GM21381 (cell line): ENCODE measurements around the gene MB.

Experiments used
- ATAC-seq: cut with Tn5 transposase; IDR thresholded peaks from one replicate; pipeline ENCODE4 v1.9.1; 2021; ENCODE audit warnings: mild to moderate bottlenecking, moderate library complexity; ENCODE audit not compliant: unreplicated experiment

Gene MB

DNA sequence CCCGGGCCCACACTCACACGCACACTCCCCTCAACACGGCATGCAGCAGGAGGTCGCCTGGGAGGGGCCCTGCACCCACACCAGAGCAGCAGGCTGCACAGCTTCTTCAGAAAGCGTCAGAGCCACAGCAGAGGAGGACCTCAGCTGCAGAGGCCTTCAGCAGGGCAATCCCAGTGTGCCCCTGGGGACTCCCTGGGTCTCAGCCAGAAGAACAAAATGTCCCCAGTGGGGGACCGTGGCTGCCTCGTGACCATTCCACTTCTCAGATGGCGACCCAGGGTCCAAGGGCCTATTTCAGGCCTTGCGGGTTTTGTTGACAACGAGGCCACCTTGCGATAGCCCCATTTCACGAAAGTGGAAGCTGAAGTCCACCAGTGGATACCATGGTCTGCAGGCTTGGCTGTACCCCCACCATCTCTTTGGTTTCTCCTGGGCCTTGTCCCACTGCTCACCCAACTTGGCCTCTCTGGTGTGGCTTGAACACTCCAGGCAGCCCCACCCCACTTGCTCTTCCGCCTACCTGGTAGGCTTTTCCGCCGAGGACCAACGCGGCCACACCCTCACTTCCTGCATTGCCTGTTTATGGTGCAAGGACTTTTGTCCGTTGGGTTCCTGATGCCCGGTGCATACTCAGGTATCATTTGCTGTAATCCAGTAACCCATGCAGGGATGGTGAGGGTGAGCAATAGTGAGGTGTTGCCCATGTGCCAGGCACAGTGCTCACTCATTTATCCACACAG is 38.1 kb downstream of the MB start:
- no peak for ATAC-seq

DNA sequence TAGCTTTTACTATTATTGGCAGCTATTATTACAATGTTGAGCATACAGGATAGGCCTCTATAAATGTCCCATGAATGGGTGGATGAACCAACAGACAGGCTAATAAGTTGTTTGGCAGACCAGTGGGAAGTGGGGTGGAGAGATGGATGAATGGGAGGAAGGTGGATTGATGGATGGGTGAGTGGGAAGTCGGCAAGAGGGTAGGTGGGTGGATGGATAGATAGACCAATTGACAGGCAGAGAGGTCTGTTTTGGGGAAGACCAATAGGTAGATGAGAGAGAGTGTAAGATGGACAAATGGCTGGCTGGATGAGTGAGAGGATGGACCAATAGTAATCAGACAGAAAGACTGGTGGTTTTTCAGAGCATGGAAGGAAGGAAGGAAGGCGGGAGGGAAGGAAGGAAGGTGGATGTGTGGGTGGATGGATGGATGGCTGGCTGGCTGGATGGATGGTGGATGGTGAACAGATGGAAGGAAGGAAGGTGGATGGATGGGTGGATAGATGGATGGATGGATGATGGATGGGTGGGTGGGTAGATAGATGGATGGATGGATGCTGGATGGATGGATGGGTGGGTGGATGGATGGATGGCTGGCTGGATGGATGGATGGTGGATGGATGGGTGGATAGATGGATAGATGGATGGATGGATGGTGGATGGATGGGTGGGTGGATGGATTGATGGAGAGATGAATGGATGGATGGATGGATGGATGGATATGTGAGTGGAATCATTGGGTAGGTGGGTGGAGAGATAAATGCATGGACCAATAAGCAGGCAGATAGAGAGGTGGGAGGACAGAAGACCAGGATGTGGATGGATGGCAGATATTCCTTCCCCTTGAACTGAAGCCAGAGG is 39.1 kb downstream of the MB start:
- ATAC-seq: no peak

GRCh38 chr22:35576671-35577070 is 40.5 kb downstream of the MB start:
- no peak for ATAC-seq

- no peak for ATAC-seq
These were observed 41.9 kb downstream of the MB start for GRCh38 chr22:35575116-35575748.

DNA sequence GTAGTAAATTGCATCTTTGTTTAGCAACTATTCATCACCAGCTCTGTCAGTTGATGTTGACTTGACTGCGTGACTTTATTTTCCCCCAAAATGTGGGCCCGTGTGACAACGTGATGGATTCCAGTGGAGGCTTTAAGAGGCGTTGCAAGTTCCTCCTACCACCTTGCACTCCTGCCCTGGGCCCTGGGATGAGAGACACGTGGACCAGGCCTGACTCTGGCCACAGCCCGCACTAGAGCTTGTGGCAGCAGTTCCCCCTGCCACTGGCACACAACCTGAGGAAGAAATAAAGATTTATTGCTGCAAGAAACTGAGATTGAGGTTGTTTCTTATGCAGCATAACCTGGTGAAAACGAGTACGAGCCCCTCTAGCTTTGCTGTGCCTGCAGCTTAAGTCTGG is 44.6 kb downstream of the MB start:
- no peak for ATAC-seq

DNA sequence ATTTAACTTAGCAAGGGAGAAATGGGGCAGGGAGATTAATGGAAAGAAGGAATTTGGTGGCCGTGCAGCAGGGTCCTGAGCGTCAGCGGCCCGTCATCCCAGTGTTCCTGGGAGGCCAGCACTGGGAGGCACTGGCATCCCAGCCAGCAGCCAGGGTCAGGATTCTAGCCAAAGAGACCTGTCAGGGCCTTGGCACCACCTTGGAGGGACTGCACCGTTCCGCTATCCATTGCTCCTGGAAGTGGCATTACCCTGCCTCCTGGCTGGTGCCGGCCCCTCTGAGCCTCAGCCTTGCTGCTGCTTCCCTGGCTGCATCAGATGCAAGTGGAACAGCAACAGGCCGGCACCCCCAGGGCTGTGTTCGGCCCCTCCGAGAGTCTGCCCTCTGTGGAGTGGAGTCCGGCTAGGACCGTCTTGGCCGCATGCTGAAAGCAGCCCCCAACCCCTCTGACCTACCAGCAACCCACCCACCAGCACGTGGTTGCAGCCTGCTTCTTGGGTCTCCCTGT is 46.4 kb downstream of the MB start:
- no peak for ATAC-seq

GRCh38 chr22:35569916-35570315 is 47.2 kb downstream of the MB start:
- no peak for ATAC-seq

DNA sequence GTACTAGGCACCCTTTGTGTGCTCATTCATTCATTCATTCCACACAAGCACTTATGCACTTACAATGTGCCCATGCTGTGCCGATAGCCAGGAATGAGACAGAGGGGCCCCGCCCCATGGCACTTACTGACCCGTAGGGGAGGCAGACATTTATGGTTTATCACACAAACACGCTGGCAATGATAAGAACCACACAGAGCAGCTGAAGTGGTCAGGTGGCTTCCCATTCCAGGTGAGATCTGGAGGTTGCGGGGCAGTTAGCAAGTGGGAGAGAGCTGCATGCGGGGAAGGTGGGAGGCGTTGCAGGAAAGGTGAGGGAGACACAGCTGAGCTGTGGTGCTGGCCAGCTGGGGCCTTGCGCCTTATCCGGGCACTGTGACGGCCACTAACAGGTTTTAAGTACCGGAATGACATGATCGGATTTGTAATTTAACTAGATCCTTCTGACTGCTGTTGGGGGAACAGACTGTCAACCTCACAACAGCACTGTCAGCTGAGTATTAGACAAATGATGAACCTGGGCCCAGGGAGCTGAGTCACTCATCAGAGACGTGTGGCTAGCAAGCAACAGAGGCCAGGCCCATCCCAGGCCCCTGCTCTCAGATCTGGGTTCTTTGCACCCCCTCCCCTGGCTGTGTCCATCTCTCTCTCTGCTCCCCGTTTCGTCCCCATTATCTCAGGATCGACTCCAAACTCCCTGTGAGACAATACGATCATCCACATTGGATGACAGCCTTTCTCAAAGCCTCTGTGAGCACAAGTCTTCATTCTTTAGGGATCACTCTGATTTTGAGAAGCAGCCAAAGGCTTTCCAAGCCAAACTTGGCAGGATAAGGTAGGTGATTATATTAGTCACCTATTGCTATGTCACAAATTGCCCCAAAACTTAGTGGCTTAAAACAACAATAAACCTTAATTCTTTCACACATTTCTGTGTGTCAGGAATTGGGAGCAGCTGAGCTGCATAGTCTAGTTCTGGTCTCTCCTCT is 48.1 kb downstream of the MB start:
- ATAC-seq: no peak

GRCh38 chr22:35567351-35568141 is 49.6 kb downstream of the MB start:
- ATAC-seq: no peak

- no peak for ATAC-seq
These were observed 51.9 kb downstream of the MB start for GRCh38 chr22:35564975-35565867.

DNA sequence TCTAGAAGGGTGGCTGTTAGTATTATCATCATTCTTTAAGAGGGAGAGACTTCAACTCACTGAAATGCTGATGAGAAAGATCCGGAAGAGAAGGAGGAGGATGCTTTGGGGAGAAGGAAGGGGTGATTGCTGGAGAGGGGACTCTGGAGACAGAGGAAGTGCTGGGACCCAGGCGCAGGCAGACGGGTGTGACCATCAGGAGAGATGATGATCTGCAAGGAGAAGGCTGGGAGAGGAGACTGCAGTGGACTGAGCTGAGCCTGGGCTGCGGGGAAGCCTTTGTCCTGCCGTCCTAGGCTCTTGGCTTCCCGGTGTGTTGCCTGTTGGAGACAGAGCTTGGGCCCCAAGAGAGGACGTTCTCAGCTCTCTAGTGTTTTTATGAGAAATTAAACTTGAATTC is 53.9 kb downstream of the MB start:
- ATAC-seq: no peak

- ATAC-seq: no peak
These were observed 55.2 kb downstream of the MB start for GRCh38 chr22:35561796-35562526.

DNA sequence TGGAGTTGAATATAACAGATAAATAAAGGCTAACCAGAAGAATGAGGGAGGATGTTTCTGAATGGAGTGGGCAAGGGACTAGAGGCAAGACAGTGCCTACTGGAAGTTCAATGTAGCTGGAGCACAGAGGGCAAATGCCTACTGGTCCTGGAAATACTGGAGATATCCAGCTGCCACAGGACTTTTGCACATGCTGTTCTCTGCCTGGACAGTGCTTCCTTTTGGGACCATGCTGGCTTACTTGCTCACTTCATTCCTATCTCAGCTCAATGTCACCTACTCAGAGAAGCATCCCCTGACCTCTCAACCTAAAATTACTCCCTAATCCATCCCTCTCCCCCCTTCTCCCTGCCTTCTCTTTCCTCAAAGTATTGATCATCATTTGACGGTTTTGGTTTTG is 56.3 kb downstream of the MB start:
- no peak for ATAC-seq

GRCh38 chr22:35560366-35560765 is 56.8 kb downstream of the MB start:
- no peak for ATAC-seq

DNA sequence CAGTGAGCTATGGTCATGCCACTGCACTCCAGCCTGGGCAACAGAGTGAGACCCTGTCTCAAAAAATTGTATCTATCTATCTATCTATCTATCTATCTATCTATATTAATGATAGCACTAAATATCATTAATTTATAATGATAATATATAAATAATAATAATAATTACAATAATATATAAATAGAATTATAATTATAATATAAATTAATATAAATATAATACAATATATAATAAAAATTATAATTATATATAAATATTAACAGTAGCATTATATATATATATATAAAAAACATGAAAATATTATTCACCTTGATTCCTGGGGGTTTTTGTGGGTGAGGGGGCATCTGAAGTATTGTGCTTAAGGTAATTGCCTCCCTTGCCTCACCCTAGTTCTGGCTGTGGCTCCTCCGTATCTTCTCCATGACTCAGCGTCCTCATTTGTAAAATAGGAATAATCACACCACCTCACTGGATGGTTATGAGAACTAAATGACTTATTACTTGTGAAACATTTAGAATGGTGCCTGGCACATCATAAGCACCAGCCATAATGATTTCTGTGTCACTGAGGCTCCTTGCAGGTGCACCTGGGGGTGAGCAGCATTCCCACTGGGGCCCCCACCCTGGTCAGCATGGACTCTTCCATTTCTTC is 57.6 kb downstream of the MB start:
- ATAC-seq: no peak

DNA sequence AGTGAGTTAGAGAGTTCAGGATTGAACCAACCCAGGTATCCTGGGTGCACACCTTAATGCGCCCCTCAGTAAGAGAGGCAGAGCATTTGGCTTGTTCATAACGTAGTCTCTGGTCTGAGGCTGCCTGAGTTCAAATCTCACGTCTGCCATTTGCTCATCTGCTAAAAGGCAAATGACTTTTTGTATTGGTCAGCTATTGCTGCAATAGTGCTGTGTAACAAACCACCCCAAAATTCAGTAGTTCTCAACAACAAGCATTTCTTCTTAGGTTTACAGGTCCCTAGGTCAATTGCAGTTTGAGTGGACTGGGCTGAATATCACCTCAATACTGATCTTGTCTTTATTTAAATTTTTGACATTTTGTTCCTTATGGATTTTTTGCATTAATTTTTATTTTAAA is 58.4 kb downstream of the MB start:
- no peak for ATAC-seq

DNA sequence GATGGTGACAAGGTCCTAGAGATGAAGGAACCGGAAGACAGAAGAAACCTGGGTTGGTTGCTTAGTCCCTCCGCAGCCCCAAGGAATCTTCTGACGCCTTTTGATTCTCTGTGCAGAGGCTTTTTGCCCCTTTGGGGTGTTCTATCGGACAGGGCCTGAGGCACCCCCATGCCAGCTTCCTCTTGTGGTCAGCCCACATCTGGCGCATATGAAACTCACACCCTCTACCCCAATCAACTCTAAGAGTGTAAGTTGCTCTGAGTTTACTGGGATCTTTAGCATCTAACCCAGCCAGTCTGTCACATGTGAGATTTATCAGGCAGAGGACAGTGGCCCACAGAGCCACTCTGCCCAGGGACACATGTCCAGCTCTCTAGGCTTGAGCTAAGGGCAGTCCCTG is 59.1 kb downstream of the MB start:
- no peak for ATAC-seq
